GM12873 (cell line): ENCODE data around the gene MOCS3.

Experiments used
- TF ChIP-seq, protein P1 (sequence below): IDR thresholded peaks from 2 replicates; pipeline ENCODE4 v1.5.1; 2012; ENCODE audit warnings: low read depth, mild to moderate bottlenecking, moderate library complexity, low read length, control low read depth; ENCODE audit not compliant: insufficient read depth; ENCODE audit errors: missing control alignments

MOCS3 gene

DNA sequence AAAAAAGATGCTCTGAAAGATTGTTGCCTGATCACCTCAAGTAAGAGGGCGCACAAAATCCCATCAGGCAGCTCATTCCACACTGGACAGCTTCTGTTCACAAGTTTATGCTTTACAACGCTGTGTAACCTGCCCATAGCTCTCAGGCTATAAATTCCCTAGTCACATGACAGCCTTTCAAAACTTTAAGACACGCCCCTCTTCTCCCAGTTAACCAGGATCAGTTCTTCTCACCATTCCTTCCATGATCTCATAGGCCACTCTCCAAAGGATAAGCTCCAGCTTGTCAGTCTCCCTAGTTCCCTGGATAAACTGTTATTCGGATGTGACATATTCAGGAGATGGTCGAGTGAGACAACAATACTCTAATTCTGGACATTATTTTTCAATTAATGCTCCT, 42.4 kb upstream of the MOCS3 start:
- TF ChIP-seq, protein P1, sequence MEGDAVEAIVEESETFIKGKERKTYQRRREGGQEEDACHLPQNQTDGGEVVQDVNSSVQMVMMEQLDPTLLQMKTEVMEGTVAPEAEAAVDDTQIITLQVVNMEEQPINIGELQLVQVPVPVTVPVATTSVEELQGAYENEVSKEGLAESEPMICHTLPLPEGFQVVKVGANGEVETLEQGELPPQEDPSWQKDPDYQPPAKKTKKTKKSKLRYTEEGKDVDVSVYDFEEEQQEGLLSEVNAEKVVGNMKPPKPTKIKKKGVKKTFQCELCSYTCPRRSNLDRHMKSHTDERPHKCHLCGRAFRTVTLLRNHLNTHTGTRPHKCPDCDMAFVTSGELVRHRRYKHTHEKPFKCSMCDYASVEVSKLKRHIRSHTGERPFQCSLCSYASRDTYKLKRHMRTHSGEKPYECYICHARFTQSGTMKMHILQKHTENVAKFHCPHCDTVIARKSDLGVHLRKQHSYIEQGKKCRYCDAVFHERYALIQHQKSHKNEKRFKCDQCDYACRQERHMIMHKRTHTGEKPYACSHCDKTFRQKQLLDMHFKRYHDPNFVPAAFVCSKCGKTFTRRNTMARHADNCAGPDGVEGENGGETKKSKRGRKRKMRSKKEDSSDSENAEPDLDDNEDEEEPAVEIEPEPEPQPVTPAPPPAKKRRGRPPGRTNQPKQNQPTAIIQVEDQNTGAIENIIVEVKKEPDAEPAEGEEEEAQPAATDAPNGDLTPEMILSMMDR: no peak

DNA sequence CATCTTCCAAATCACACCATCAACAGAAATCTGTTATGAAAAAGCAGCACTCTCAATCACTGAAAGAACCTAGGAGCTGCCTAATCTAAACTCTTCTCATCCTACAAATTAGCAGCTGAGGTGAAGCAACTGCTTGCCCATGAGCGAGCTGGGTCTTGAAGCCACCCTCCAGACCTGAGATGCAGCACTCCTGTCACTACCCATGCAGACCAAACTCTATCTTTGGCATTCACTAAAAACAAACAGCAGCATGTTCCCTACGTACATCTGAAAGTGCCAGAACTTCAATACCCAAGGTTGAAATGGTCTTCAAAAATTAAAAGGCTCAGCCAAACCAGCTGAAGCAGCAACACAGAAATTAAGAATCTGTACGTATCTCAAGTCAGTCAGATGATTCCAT, 41.7 kb upstream of the MOCS3 start:
- TF ChIP-seq, protein P1: no peak

DNA sequence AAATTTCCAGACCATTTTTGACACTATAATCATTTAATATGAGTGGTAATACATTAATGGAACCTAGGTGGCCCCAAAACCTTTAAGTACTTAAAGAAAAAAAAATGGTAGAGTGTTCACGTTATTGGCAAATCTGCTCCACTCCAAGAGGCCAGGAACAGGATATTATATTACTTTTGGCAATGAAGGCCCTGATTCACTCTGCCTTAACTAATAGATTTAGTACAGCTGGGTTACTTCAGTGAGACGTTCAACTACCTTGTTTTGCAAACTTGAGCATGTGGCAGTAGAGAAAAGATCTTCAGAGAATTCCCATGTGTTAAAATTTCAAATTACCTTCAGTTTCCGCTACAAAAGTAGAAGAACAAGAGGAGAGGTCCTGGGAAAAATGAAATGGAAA, 40.2 kb upstream of the MOCS3 start:
- TF ChIP-seq, protein P1: no peak

DNA sequence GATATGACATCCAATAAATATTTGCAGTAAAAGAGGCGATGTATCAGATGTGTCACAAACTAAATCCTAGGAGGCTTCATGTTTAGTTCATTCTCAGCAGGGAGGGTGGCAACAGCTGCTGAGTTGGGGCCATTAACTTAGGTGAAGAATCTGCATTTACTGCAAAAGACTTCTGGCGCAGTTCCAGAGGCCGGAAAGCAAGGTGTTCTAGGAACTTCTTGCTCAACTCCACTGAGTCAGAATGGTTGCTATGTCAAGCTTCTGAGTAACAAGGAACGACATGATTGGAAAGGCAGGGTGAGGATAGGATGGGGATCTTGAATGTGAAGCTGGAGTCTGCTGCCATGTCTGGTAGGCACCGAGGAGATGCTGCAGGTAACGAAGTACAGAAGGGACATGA, 39.1 kb upstream of the MOCS3 start:
- TF ChIP-seq, protein P1: no peak

DNA sequence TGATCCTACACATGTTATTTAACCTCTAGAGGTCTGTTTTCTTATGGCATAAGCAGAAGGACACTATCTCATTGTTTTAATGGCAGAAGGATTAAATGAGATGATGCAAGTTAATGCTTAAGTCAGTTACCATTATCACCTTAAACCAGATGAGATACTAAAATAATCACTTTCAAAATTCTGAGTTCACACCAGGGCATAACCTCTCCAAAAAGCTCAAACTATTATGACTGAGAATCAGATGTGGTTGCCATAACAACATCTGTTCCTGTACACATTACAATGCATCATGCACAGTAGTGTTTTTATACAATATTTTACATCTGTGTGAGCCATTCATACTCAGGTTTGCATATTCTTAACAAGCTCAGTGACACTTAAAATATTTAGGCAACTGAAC, 37.6 kb upstream of the MOCS3 start:
- TF ChIP-seq, protein P1: no peak

DNA sequence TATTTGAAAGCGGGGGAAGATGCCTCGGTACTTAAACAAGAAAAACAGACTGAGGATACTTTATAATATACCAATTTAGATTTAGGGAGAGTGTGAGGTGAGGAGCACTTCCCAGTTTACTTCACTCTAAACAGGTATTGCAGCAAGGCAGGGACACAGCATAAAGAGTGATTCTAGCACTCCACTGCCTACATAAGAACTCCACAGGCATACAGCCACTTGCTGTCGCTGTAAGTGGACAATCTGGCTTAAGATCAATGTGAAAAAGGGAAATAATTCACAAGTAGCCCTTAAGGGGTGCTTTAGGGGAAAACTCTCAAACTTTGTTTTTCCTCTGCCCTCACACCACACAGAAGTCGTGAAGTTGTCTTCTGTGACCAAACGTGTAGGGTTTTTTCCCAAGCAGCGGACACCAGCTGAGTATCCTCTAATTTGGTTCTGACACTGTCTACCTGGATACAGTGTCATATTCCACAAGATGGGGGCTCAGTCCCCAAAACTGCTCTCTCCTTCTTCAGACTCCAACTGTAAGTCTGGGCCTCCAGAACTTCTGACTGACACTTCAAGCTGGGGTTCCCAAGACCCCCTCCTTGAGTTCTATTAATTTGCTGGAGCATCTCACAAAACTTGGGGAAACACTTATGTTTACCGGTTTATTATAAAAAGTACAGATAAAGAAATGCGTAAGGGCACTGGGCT, 36.7 kb upstream of the MOCS3 start:
- TF ChIP-seq, protein P1: no peak

DNA sequence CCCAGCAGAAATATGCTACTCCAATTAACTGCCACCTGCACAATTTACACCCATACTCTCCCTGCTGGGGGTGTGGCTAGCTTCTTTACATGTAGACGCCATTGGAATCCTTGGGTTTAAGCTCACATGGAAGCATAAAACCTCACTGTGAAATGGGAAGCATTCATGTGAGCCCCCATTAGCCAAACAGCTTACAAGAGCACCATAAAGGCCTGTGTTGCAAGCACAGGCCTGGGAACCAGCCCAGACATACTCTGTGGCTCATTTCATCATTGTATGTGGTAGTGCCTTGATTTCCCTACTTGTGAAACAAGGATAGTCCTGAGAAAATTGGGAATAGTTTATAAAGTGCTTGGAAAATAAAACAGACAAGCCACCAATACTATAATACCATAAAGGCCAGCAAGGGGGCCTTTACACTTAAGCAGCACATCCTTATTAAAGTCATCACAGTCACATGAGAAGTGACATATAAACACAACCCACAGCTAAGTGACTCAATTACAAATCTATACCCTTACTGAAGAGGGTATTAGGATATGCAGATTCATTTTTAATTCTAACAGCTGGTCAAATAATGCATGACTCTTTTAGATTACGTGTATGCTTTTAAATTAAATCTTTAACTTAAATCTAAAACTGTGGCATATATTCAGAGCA, 34.2 kb upstream of the MOCS3 start:
- TF ChIP-seq, protein P1: no peak
